Measurements from ENCODE around the gene MUC13.

MUC13 gene, protein sequence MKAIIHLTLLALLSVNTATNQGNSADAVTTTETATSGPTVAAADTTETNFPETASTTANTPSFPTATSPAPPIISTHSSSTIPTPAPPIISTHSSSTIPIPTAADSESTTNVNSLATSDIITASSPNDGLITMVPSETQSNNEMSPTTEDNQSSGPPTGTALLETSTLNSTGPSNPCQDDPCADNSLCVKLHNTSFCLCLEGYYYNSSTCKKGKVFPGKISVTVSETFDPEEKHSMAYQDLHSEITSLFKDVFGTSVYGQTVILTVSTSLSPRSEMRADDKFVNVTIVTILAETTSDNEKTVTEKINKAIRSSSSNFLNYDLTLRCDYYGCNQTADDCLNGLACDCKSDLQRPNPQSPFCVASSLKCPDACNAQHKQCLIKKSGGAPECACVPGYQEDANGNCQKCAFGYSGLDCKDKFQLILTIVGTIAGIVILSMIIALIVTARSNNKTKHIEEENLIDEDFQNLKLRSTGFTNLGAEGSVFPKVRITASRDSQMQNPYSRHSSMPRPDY
- long read RNA-seq: 0 reads

DNA sequence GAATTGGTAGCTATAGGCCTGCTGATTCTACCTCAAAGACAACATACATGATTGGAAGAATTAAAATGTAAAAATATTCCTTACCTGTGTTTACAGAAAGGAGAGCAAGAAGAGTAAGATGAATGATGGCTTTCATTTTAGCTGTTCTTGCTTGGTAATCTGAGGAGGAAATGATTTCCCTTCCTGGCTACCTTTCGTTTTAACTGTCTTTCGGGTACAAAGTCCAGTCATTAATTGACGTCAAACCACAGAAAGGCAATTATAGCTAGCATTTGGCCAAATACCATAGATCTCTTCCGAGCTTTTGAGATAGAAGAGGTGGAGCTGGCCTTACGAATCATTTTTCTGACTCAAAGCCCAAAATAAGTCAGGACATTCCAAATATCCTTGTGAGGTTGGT, at the start of gene MUC13:
Gene MUC13 (minus strand): TSS at position 175 of the 400 bp plus-strand sequence. CDS start 39 bp downstream, at position 136.
- no peak for TF ChIP-seq SPI1 (IDR thresholded peaks at IDR 0.05; ENCODE audit: borderline replicate concordance, low read depth)
- TF ChIP-seq, protein P1, sequence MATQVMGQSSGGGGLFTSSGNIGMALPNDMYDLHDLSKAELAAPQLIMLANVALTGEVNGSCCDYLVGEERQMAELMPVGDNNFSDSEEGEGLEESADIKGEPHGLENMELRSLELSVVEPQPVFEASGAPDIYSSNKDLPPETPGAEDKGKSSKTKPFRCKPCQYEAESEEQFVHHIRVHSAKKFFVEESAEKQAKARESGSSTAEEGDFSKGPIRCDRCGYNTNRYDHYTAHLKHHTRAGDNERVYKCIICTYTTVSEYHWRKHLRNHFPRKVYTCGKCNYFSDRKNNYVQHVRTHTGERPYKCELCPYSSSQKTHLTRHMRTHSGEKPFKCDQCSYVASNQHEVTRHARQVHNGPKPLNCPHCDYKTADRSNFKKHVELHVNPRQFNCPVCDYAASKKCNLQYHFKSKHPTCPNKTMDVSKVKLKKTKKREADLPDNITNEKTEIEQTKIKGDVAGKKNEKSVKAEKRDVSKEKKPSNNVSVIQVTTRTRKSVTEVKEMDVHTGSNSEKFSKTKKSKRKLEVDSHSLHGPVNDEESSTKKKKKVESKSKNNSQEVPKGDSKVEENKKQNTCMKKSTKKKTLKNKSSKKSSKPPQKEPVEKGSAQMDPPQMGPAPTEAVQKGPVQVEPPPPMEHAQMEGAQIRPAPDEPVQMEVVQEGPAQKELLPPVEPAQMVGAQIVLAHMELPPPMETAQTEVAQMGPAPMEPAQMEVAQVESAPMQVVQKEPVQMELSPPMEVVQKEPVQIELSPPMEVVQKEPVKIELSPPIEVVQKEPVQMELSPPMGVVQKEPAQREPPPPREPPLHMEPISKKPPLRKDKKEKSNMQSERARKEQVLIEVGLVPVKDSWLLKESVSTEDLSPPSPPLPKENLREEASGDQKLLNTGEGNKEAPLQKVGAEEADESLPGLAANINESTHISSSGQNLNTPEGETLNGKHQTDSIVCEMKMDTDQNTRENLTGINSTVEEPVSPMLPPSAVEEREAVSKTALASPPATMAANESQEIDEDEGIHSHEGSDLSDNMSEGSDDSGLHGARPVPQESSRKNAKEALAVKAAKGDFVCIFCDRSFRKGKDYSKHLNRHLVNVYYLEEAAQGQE (IDR thresholded peaks at IDR 0.05; ENCODE audit: insufficient replicate concordance, low read depth): no peak
- TF ChIP-seq, protein P2, sequence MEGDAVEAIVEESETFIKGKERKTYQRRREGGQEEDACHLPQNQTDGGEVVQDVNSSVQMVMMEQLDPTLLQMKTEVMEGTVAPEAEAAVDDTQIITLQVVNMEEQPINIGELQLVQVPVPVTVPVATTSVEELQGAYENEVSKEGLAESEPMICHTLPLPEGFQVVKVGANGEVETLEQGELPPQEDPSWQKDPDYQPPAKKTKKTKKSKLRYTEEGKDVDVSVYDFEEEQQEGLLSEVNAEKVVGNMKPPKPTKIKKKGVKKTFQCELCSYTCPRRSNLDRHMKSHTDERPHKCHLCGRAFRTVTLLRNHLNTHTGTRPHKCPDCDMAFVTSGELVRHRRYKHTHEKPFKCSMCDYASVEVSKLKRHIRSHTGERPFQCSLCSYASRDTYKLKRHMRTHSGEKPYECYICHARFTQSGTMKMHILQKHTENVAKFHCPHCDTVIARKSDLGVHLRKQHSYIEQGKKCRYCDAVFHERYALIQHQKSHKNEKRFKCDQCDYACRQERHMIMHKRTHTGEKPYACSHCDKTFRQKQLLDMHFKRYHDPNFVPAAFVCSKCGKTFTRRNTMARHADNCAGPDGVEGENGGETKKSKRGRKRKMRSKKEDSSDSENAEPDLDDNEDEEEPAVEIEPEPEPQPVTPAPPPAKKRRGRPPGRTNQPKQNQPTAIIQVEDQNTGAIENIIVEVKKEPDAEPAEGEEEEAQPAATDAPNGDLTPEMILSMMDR (IDR thresholded peaks at IDR 0.05; ENCODE audit: insufficient read depth, low read length): no peak
- TF ChIP-seq POLR2AphosphoS5 (IDR thresholded peaks at IDR 0.05; ENCODE audit: low read depth): no peak
- no peak for TF ChIP-seq GABPA (IDR thresholded peaks at IDR 0.05; ENCODE audit: low read depth)
- Histone ChIP-seq H3K27ac (replicated peaks) (no peak within 1 kb of the TSS), H3K27me3 (ENCODE audit: insufficient read depth, poor library complexity, severe bottlenecking) (peaks cover 3% of the 10 kb centered on the region), H3K4me3 (replicated peaks; ENCODE audit: insufficient read depth, low read length) (no peak within 1 kb of the TSS)
- no peak for DNase-seq (ENCODE audit: low read depth in 1 of 2, low spot score in 1 of 2)

DNA sequence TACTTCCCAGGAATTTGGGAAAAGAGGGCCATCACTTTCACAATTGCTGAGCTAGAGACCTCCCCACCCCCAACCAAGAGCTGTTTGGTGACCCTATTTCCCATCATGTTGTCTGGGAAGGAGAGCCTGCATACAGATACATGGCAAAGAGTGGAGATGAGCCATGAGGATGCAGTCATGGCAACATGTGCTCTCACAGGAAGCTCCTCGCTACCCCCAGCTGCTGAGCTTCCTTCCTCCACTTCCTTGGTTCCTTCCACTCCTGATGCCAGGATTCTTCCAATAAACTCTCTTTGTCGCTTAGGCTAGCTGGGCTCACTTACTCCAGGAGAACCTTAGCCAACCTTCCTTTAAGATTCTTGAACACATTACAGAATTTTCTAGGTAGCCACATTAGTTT, 48.3 kb upstream of the MUC13 start:
- TF ChIP-seq, protein P1 (IDR thresholded peaks at IDR 0.05; ENCODE audit: insufficient replicate concordance, low read depth): no peak
- TF ChIP-seq SPI1 (IDR thresholded peaks at IDR 0.05; ENCODE audit: borderline replicate concordance, low read depth): no peak
- TF ChIP-seq, protein P2 (IDR thresholded peaks at IDR 0.05; ENCODE audit: insufficient read depth, low read length): no peak
- TF ChIP-seq GABPA (IDR thresholded peaks at IDR 0.05; ENCODE audit: low read depth): no peak
- TF ChIP-seq POLR2AphosphoS5 (IDR thresholded peaks at IDR 0.05; ENCODE audit: low read depth): no peak
- no peak overlapping the region for H3K27ac ChIP-seq (replicated peaks)
- no peak overlapping the region for H3K4me3 ChIP-seq (replicated peaks; ENCODE audit: insufficient read depth, low read length)
- DNase-seq (ENCODE audit: low read depth in 1 of 2, low spot score in 1 of 2): no peak
- no peaks in the 10 kb centered on the region for H3K27me3 ChIP-seq (ENCODE audit: insufficient read depth, poor library complexity, severe bottlenecking)

DNA sequence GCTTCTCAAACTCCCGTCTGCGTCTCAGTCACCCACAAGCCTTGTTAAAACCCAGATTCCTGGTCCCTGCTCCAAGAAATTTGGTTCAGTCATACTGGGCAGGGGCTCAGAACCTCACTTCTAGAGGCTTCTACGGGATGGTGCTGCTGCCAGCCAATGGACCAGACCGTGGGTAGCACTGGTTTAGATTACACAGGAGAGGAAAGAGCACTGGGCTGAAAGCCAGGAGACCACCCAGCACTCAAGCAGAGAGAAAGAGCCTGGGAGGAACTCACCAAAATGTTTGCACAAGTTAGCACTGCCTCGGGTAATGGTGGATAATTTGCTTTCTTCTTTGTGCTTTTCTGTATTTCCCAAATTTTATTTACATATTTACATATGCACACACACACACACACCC, 46.9 kb upstream of the MUC13 start:
- no peak for TF ChIP-seq GABPA (IDR thresholded peaks at IDR 0.05; ENCODE audit: low read depth)
- TF ChIP-seq SPI1 (IDR thresholded peaks at IDR 0.05; ENCODE audit: borderline replicate concordance, low read depth): no peak
- TF ChIP-seq, protein P1 (IDR thresholded peaks at IDR 0.05; ENCODE audit: insufficient replicate concordance, low read depth): no peak
- TF ChIP-seq, protein P2 (IDR thresholded peaks at IDR 0.05; ENCODE audit: insufficient read depth, low read length): no peak
- no peak for TF ChIP-seq POLR2AphosphoS5 (IDR thresholded peaks at IDR 0.05; ENCODE audit: low read depth)
- no peak for DNase-seq (ENCODE audit: low read depth in 1 of 2, low spot score in 1 of 2)
- Histone ChIP-seq H3K27ac (replicated peaks) (no peak overlapping the region), H3K4me3 (replicated peaks; ENCODE audit: insufficient read depth, low read length) (no peak overlapping the region), H3K27me3 (ENCODE audit: insufficient read depth, poor library complexity, severe bottlenecking) (no peaks in the 10 kb centered on the region)

Data from HL-60 (cell line).